K562 (cell line): ENCODE measurements around the gene MDK. TPM values are rescaled to one million over a fixed set of nuclear protein-coding genes. Genes with fewer than 3 reads are reported as not detected.

ENCODE experiments used
- ADNP ChIP-seq: fragments of 200-800 bp; sonication (Bioruptor generic); IDR thresholded peaks from 2 replicates; pipeline ENCODE4 v1.6.1; 2016; ENCODE audit warnings: missing genetic modification characterization, missing compliant biosample characterization
- ATF7 ChIP-seq: fragments of 450-650 bp; IDR thresholded peaks from 2 replicates; pipeline ENCODE4 v1.7.1; 2014; ENCODE audit warnings: mild to moderate bottlenecking, moderate library complexity
- BCOR ChIP-seq: fragments of 450-650 bp; IDR thresholded peaks from 2 replicates; pipeline ENCODE4 v1.6.1; 2016
- CREM ChIP-seq: IDR thresholded peaks from 2 replicates; pipeline ENCODE4 v1.6.1; 2014; ENCODE audit warnings: antibody characterized with exemption, low read depth
- ETV1 ChIP-seq: fragments of 450-650 bp; conservative IDR thresholded peaks from 2 replicates; pipeline ENCODE4 v1.6.1; 2016; ENCODE audit warnings: missing genetic modification characterization, control low read depth, low read depth, missing compliant biosample characterization
- FOXA3 ChIP-seq, 2 experiments: fragments of 450-650 bp in 1 of 2; sonication (generic) in 1 of 2; formaldehyde crosslinking; IDR thresholded peaks in 1 of 2; conservative IDR thresholded peaks in 1 of 2; 2 replicates each; pipeline versions ENCODE4 v1.4.0 to v1.8.0; 2020 to 2022; ENCODE audit warnings: mild to moderate bottlenecking in 2 of 2, missing genetic modification reagents in 1 of 2
- HDAC6 ChIP-seq: IDR thresholded peaks from 2 replicates; pipeline ENCODE4 v1.6.1; 2012; ENCODE audit warnings: low read depth, mild to moderate bottlenecking, control low read depth, inconsistent platforms, low read length, moderate library complexity
- HMGN3 ChIP-seq: IDR thresholded peaks from 2 replicates; pipeline ENCODE4 v1.6.1; 2011; ENCODE audit warnings: borderline replicate concordance, low read depth, mild to moderate bottlenecking, mixed read lengths, low read length; ENCODE audit not compliant: insufficient read length; ENCODE audit errors: extremely low read depth
- HNRNPH1 ChIP-seq: fragments of 200-400 bp; formaldehyde crosslinking; optimal IDR thresholded peaks from 2 replicates; pipeline ENCODE3; 2017; ENCODE audit warnings: low read depth, mild to moderate bottlenecking, low read length, moderate library complexity
- MCM2 ChIP-seq: fragments of 450-650 bp; IDR thresholded peaks from 2 replicates; pipeline ENCODE4 v1.6.1; 2017; ENCODE audit warnings: low read depth, mild to moderate bottlenecking
- MTA1 ChIP-seq: fragments of 450-650 bp; IDR thresholded peaks from 2 replicates; pipeline ENCODE4 v1.6.1; 2017; ENCODE audit warnings: borderline replicate concordance
- PTBP1 ChIP-seq: fragments of 200-400 bp; formaldehyde crosslinking; IDR thresholded peaks from 2 replicates; pipeline ENCODE4 v1.6.1; 2017; ENCODE audit warnings: low read depth, low read length
- TCFL5 ChIP-seq: fragments of 250-450 bp; sonication (Bioruptor Pico); conservative IDR thresholded peaks from 2 replicates; pipeline ENCODE4 v1.6.1; 2021; ENCODE audit warnings: mild to moderate bottlenecking, moderate library complexity, matching md5 sums
- TFAM ChIP-seq: fragments of 250-450 bp; sonication (Bioruptor Pico); conservative IDR thresholded peaks from 2 replicates; pipeline ENCODE4 v1.5.0; 2021; ENCODE audit warnings: mild to moderate bottlenecking, moderate library complexity
- ZNF12 ChIP-seq: sonication (generic); formaldehyde crosslinking; IDR thresholded peaks from 2 replicates; pipeline ENCODE4 v1.4.0; 2020; ENCODE audit warnings: mild to moderate bottlenecking, missing genetic modification reagents
- ZNF146 ChIP-seq: IDR thresholded peaks from one replicate; pipeline ENCODE4 v1.6.1; 2018; ENCODE audit warnings: missing compliant biosample characterization; ENCODE audit not compliant: unreplicated experiment
- ZNF436 ChIP-seq: fragments of 250-450, 450-650 bp; sonication (Bioruptor Pico); formaldehyde crosslinking; IDR thresholded peaks from 2 replicates; pipeline ENCODE4 v1.7.0; 2020; ENCODE audit warnings: mild to moderate bottlenecking
- ZNF57 ChIP-seq: fragments of 450-650 bp; formaldehyde crosslinking; IDR thresholded peaks from 2 replicates; pipeline ENCODE4 v1.4.0; 2020; ENCODE audit warnings: mild to moderate bottlenecking, moderate library complexity
- ZNF696 ChIP-seq: fragments of 250-450 bp; sonication (Bioruptor Pico); conservative IDR thresholded peaks from 2 replicates; pipeline ENCODE4 v1.4.0; 2020; ENCODE audit warnings: mild to moderate bottlenecking, moderate library complexity
- polyA plus RNA-seq, 8 experiments: library from polyadenylated mRNA; depleted of rRNA in 4 of 8; stranded (reverse) in 5 of 8; unstranded in 3 of 8; fragments of >200 nt; fragmentation: Nextera tagmentation in 2 of 8; fragmentation: Illumina TruSeq in 1 of 8; extraction: Ambion mirVana in 2 of 8; extraction: Trizol in 1 of 8; gene quantifications; 2 replicates each; pipeline versions ENCODE4 v1.2.1 to v1.2.3, GENCODE V29; 2011 to 2014; ENCODE audit warnings: inconsistent platforms in 1 of 8, missing spikeins in 1 of 8
- total RNA-seq, 7 experiments: library from RNA; depleted of rRNA in 6 of 7; stranded (reverse); fragments of >200 nt in 6 of 7; fragmentation: Illumina TruSeq in 2 of 7; extraction: Trizol in 2 of 7; gene quantifications; 2 replicates each; pipeline versions ENCODE4 v1.2.1 to v1.2.3, GENCODE V29; 2011 to 2021; ENCODE audit warnings: low replicate concordance in 1 of 7
- TF ChIP-seq, protein P1 (sequence below): sonication (generic); formaldehyde crosslinking; IDR thresholded peaks from 2 replicates; pipeline ENCODE4 v1.8.0; 2022; ENCODE audit warnings: mild to moderate bottlenecking, low read depth, missing genetic modification reagents
- TF ChIP-seq, protein P2 (sequence below): fragments of 450-650 bp; formaldehyde crosslinking; IDR thresholded peaks from 2 replicates; pipeline ENCODE4 v1.4.0; 2022; ENCODE audit warnings: mild to moderate bottlenecking, moderate library complexity
- TF ChIP-seq, protein P3 (sequence below), 2 experiments: fragments of 450-650 bp; IDR thresholded peaks; 2 replicates each; pipeline ENCODE4 v1.6.1; 2016
- TF ChIP-seq, protein P4 (sequence below): fragments of 200-800 bp; sonication (Bioruptor generic); IDR thresholded peaks from 2 replicates; pipeline ENCODE4 v1.6.1; 2017; ENCODE audit warnings: missing genetic modification characterization, missing compliant biosample characterization
- TF ChIP-seq, protein P5 (sequence below): sonication (generic); formaldehyde crosslinking; IDR thresholded peaks from 2 replicates; pipeline ENCODE4 v1.5.0; 2020; ENCODE audit warnings: missing genetic modification reagents

The MDK gene
- total and polyA plus RNA-seq, 9 of the 15 experiments (the other 6 are each of a cell fraction or from before 2014, with no cell fraction given): 20.7 to 700 (median 350) TPM

DNA sequence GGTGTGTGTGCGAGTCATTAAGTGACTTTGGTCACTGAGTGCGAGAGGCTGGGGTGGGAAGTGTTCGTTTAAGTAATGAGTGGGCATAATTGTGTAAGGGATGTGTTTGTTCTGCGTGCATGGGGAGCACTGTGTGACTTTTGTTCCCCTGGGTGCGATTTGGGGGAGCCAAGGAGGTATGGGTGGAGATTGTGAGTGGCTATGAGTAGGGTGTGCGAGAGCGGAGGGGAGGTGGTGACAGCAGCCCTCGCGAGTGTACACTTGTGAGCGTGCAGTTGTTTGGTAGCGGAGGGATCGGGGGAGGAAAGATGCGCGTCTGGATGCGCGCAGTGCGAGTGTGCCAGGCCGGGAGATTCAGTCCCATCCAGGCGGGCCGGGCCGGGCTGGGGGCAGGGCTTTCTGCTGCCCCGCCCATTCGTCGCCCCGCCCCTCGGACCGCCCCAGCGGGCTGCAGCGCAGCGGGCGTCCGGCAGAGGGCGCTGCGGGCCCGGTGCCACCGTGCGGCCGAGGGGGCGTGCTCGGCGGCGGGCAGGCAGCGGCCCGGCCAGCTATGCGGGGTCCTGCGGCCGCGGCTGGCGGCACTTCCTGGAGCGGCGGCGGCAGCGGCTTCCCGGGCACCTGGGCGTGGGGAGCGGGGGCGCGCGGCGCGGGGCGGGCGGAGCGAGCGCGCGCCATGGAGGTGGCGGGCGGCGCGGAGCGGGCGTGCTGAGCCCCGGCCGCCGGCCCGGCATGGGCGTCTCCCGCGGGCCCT lies 34.4 kb upstream of the MDK start, which contains the start of gene DGKZ (continued):
- TF ChIP-seq HDAC6 (no peak), TFAM (CRISPR knock-in tag) (no peak), ZNF146 (CRISPR knock-in tag) (no peak), ETV1 (tag) (no peak), ZNF57 (CRISPR knock-in tag) (no peak), BCOR (0 out of 2 replicates have a peak, but pooled peaks have one; percentile 20), ZNF436 (CRISPR knock-in tag) (no peak), ZNF696 (CRISPR knock-in tag) (no peak), CREM (no peak; the same call in 1 of the 2 replicates), HMGN3 (peak; percentile 87), FOXA3 (CRISPR knock-in tag; conservative IDR thresholded peaks at IDR 0.05 in 1 of 2, IDR thresholded peaks at IDR 0.05 in 1 of 2) (no peak), TCFL5 (CRISPR knock-in tag) (no peak), MTA1 (no peak), HNRNPH1 (no peak), PTBP1 (no peak), ATF7 (no peak; the same call in 1 of the 2 replicates), ADNP (tag) (no peak), MCM2 (no peak), ZNF12 (CRISPR knock-in tag) (no peak)
- TF ChIP-seq, protein P1, sequence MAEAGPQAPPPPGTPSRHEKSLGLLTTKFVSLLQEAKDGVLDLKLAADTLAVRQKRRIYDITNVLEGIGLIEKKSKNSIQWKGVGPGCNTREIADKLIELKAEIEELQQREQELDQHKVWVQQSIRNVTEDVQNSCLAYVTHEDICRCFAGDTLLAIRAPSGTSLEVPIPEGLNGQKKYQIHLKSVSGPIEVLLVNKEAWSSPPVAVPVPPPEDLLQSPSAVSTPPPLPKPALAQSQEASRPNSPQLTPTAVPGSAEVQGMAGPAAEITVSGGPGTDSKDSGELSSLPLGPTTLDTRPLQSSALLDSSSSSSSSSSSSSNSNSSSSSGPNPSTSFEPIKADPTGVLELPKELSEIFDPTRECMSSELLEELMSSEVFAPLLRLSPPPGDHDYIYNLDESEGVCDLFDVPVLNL: no peak
- TF ChIP-seq, protein P2, sequence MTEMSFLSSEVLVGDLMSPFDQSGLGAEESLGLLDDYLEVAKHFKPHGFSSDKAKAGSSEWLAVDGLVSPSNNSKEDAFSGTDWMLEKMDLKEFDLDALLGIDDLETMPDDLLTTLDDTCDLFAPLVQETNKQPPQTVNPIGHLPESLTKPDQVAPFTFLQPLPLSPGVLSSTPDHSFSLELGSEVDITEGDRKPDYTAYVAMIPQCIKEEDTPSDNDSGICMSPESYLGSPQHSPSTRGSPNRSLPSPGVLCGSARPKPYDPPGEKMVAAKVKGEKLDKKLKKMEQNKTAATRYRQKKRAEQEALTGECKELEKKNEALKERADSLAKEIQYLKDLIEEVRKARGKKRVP (CRISPR knock-in tag): no peak
- TF ChIP-seq, protein P3, sequence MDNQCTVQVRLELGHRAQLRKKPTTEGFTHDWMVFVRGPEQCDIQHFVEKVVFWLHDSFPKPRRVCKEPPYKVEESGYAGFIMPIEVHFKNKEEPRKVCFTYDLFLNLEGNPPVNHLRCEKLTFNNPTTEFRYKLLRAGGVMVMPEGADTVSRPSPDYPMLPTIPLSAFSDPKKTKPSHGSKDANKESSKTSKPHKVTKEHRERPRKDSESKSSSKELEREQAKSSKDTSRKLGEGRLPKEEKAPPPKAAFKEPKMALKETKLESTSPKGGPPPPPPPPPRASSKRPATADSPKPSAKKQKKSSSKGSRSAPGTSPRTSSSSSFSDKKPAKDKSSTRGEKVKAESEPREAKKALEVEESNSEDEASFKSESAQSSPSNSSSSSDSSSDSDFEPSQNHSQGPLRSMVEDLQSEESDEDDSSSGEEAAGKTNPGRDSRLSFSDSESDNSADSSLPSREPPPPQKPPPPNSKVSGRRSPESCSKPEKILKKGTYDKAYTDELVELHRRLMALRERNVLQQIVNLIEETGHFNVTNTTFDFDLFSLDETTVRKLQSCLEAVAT (IDR thresholded peaks at IDR 0.05): peak; percentile 40 to 72; a peak in 1 of 4 replicates
- TF ChIP-seq, protein P4, sequence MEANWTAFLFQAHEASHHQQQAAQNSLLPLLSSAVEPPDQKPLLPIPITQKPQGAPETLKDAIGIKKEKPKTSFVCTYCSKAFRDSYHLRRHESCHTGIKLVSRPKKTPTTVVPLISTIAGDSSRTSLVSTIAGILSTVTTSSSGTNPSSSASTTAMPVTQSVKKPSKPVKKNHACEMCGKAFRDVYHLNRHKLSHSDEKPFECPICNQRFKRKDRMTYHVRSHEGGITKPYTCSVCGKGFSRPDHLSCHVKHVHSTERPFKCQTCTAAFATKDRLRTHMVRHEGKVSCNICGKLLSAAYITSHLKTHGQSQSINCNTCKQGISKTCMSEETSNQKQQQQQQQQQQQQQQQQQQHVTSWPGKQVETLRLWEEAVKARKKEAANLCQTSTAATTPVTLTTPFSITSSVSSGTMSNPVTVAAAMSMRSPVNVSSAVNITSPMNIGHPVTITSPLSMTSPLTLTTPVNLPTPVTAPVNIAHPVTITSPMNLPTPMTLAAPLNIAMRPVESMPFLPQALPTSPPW: peak; percentile 71
- TF ChIP-seq, protein P5, sequence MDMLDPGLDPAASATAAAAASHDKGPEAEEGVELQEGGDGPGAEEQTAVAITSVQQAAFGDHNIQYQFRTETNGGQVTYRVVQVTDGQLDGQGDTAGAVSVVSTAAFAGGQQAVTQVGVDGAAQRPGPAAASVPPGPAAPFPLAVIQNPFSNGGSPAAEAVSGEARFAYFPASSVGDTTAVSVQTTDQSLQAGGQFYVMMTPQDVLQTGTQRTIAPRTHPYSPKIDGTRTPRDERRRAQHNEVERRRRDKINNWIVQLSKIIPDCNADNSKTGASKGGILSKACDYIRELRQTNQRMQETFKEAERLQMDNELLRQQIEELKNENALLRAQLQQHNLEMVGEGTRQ (CRISPR knock-in tag): no peak
